ENCODE measurements around the gene ACSS1.

Gene ACSS1

GRCh38 chr20:24986436-24987015 lies 71.4 kb downstream of the ACSS1 start:
- ATAC-seq, result no peak
- TF ChIP-seq ZNF8 (CRISPR knock-in tag; IDR thresholded peaks at IDR 0.05), result no peak
- TF ChIP-seq ARNTL (CRISPR knock-in tag; IDR thresholded peaks at IDR 0.05; ENCODE audit: borderline replicate concordance, low read depth), result no peak
- TF ChIP-seq POU6F1 (CRISPR knock-in tag; IDR thresholded peaks at IDR 0.05; ENCODE audit: borderline replicate concordance, low read depth), result no peak
- TF ChIP-seq TCF4 (CRISPR knock-in tag; IDR thresholded peaks at IDR 0.05; ENCODE audit: borderline replicate concordance), result no peak
- no peak for TF ChIP-seq RARB (CRISPR knock-in tag; IDR thresholded peaks at IDR 0.05)
- no peak for TF ChIP-seq ZNF70 (CRISPR knock-in tag; IDR thresholded peaks at IDR 0.05)
- no peak for TF ChIP-seq PATZ1 (CRISPR knock-in tag; IDR thresholded peaks at IDR 0.05; ENCODE audit: borderline replicate concordance)
- TF ChIP-seq SNAI2 (CRISPR knock-in tag; IDR thresholded peaks at IDR 0.05), result no peak
- no peak for TF ChIP-seq ESRRG (CRISPR knock-in tag; IDR thresholded peaks at IDR 0.05)
- no peak for TF ChIP-seq ZC3H10 (CRISPR knock-in tag; IDR thresholded peaks at IDR 0.05)
- TF ChIP-seq CREB5 (CRISPR knock-in tag; IDR thresholded peaks at IDR 0.05; ENCODE audit: low read depth), result no peak
- no peak for TF ChIP-seq OSR1 (CRISPR knock-in tag; IDR thresholded peaks at IDR 0.05)
- no peak for TF ChIP-seq CSDC2 (CRISPR knock-in tag; IDR thresholded peaks at IDR 0.05)
- TF ChIP-seq ISL1 (CRISPR knock-in tag; IDR thresholded peaks at IDR 0.05), result no peak

GRCh38 chr20:24985802-24986201 lies 72.1 kb downstream of the ACSS1 start:
- ATAC-seq, result no peak
- no peak for TF ChIP-seq ESRRG (CRISPR knock-in tag; IDR thresholded peaks at IDR 0.05)
- TF ChIP-seq PPARA (CRISPR knock-in tag; IDR thresholded peaks at IDR 0.05; ENCODE audit: borderline replicate concordance), result no peak
- TF ChIP-seq ZNF565 (CRISPR knock-in tag; conservative IDR thresholded peaks at IDR 0.05; ENCODE audit: low read depth), result no peak
- TF ChIP-seq ZFP30 (CRISPR knock-in tag; IDR thresholded peaks at IDR 0.05), result no peak

- no peak for ATAC-seq
- TF ChIP-seq ISL1 (CRISPR knock-in tag; IDR thresholded peaks at IDR 0.05) (no peak), CSDC2 (CRISPR knock-in tag; IDR thresholded peaks at IDR 0.05) (no peak), TOX (CRISPR knock-in tag; IDR thresholded peaks at IDR 0.05; ENCODE audit: borderline replicate concordance) (no peak), ZC3H10 (CRISPR knock-in tag; IDR thresholded peaks at IDR 0.05) (no peak), OSR1 (CRISPR knock-in tag; IDR thresholded peaks at IDR 0.05) (no peak), ZNF565 (CRISPR knock-in tag; conservative IDR thresholded peaks at IDR 0.05; ENCODE audit: low read depth) (no peak), RARB (CRISPR knock-in tag; IDR thresholded peaks at IDR 0.05) (no peak), ZNF70 (CRISPR knock-in tag; IDR thresholded peaks at IDR 0.05) (no peak), PATZ1 (CRISPR knock-in tag; IDR thresholded peaks at IDR 0.05; ENCODE audit: borderline replicate concordance) (no peak), SNAI2 (CRISPR knock-in tag; IDR thresholded peaks at IDR 0.05) (no peak), ESRRG (CRISPR knock-in tag; IDR thresholded peaks at IDR 0.05) (no peak), BACH2 (CRISPR knock-in tag; IDR thresholded peaks at IDR 0.05; ENCODE audit: borderline replicate concordance) (no peak), ZFP30 (CRISPR knock-in tag; IDR thresholded peaks at IDR 0.05) (no peak), CSRNP3 (CRISPR knock-in tag; IDR thresholded peaks at IDR 0.05) (no peak), ARNTL (CRISPR knock-in tag; IDR thresholded peaks at IDR 0.05; ENCODE audit: borderline replicate concordance, low read depth) (no peak)
These were observed 72.8 kb downstream of the ACSS1 start for GRCh38 chr20:24984961-24985640.

Measured in SK-N-SH treated with all-trans-retinoic acid at 6 μM for 48 hours (cell line).